Smooth muscle cell (in vitro differentiated cells): ENCODE data around the gene DNM2. TPM values are rescaled to one million over a fixed set of nuclear protein-coding genes. Genes with fewer than 3 reads are reported as not detected.

Source experiments
- DNase-seq: peaks from one replicate; lab custom pipeline; 2025; ENCODE audit not compliant: unreplicated experiment; lab: John Stamatoyannopoulos, UW
- H2AFZ ChIP-seq: fragments of 200-600 bp; sonication (generic); 2 replicates; pipeline ENCODE4 v1.6.0; 2016; ENCODE audit warnings: antibody characterized with exemption, low read depth, mild to moderate bottlenecking
- H3F3A ChIP-seq: fragments of 200-600 bp; sonication (generic); 2 replicates; pipeline ENCODE4 v1.6.0; 2017; ENCODE audit warnings: antibody characterized with exemption, low read depth
- H3K27ac ChIP-seq: fragments of 200-600 bp; sonication (generic); 2 replicates; pipeline ENCODE4 v1.5.1; 2016; ENCODE audit warnings: low read depth, mild to moderate bottlenecking
- H3K27me3 ChIP-seq: fragments of 200-600 bp; sonication (generic); 2 replicates; pipeline ENCODE4 v1.6.1; 2016; ENCODE audit warnings: low read depth, mild to moderate bottlenecking
- H3K36me3 ChIP-seq: fragments of 200-600 bp; sonication (generic); 2 replicates; pipeline ENCODE4 v1.5.1; 2016; ENCODE audit warnings: low read depth
- H3K4me1 ChIP-seq: fragments of 200-600 bp; sonication (generic); 2 replicates; pipeline ENCODE4 v1.5.1; 2016; ENCODE audit warnings: low read depth
- H3K4me2 ChIP-seq: fragments of 200-600 bp; sonication (generic); 2 replicates; pipeline ENCODE4 v1.6.0; 2016; ENCODE audit warnings: mild to moderate bottlenecking
- H3K4me3 ChIP-seq: fragments of 200-600 bp; sonication (generic); 2 replicates; pipeline ENCODE4 v1.5.1; 2016; ENCODE audit warnings: mild to moderate bottlenecking
- H3K79me2 ChIP-seq: fragments of 200-600 bp; sonication (generic); 2 replicates; pipeline ENCODE4 v1.6.0; 2016; ENCODE audit warnings: low read depth, mild to moderate bottlenecking
- H3K9ac ChIP-seq: fragments of 200-600 bp; sonication (generic); 2 replicates; pipeline ENCODE4 v1.6.0; 2016; ENCODE audit warnings: low read depth
- H3K9me3 ChIP-seq: fragments of 200-600 bp; sonication (generic); replicated peaks from 2 replicates; pipeline ENCODE4 v1.5.1; 2016; ENCODE audit warnings: low read depth
- H4K20me1 ChIP-seq: fragments of 200-600 bp; sonication (generic); 2 replicates; pipeline ENCODE4 v1.6.0; 2016; ENCODE audit warnings: low read depth
- CTCF ChIP-seq: fragments of 200-600 bp; sonication (generic); IDR thresholded peaks from 2 replicates; pipeline ENCODE4 v1.5.1; 2017; ENCODE audit warnings: borderline replicate concordance, mild to moderate bottlenecking, antibody characterized with exemption; ENCODE audit not compliant: insufficient read depth, poor library complexity, severe bottlenecking
- WGBS: methylation state at CpG from one replicate; pipeline ENCODE4 v1.1.7; 2016; ENCODE audit warnings: low lambda C conversion rate; 5-methylcytosine and 5-hydroxymethylcytosine counted together
- polyA plus RNA-seq: library from polyadenylated mRNA; unstranded; fragments of >200 nt; fragmentation: Nextera tagmentation; extraction: Ambion mirVana; gene quantifications from 2 replicates; pipeline ENCODE4 v1.2.1, GENCODE V29; 2016
- total RNA-seq: library from RNA; depleted of rRNA; stranded (reverse); fragments of >200 nt; gene quantifications from 2 replicates; pipeline ENCODE4 v1.2.3, GENCODE V29; 2014

The DNM2 gene
- total and polyA plus RNA-seq, 2 experiments from 2014 or later = 65.1 to 93.2 TPM

GRCh38 chr19:10768936-10769335, 51.1 kb downstream of the DNM2 start:
- H3K4me1 ChIP-seq = peaks cover 3% of the 10 kb centered on the region
- H4K20me1 ChIP-seq = peaks cover 63% of the 10 kb centered on the region
- no peak for TF ChIP-seq CTCF
- H3K4me2 ChIP-seq = no peak overlapping the region
- H3F3A ChIP-seq = no peaks in the 10 kb centered on the region
- H3K9ac ChIP-seq = no peak overlapping the region
- no peak overlapping the region for H3K4me3 ChIP-seq
- no peaks in the 10 kb centered on the region for H3K27me3 ChIP-seq
- 96% methylated on average over 5 of the region's 6 CpGs for WGBS
- DNase-seq = no peak
- no peaks in the 10 kb centered on the region for H3K9me3 ChIP-seq
- no peak overlapping the region for H2AFZ ChIP-seq
- H3K27ac ChIP-seq = peak overlapping the region; percentile 49
- H3K79me2 ChIP-seq = peaks cover 29% of the 10 kb centered on the region
- H3K36me3 ChIP-seq = no peaks in the 10 kb centered on the region

DNA sequence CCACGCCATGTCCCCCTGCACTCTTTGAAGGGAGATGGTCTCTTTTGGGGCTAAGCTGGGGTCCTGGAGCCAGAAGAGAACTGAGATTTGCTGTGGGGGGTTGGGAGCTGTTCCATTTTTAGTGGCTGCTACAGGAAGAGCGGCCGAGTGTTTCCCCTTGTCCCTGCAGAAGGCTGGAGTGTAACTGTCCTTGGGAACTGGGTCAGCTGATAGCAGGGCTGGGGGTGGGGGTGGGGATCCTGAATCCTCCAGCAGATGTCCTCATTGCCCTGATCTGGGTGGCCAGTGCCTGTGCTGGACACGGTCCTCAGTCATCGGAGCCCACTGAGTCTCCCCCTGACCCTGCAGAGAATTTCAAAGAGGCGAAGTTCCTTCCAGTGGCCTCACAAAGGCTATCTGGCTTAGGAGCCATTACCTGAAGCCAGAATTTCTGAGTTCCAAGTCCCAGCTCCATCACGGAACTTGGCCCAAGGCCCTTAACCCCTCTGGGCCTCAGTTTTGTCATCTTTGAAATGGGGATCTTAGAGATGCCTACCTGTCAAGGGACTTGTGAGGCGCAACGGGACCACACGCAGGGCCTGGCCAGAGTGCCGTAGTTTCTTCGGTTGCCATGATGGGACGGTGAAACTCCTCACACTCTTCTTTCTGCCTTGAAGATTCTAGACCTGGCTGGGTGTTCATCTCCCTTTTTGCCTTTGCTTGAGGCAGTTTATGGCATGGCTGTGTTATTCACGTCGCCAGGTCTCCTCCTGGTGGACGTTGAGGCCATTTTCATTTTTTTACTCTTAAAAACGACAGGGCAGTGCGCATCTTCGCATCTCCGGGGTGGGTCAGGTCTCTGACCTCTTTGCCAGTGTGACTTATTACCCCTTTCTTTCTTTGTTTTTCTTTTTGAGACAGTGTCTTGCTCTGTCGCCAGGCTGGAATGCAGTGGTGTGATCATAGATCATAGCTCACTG, 51.9 kb downstream of the DNM2 start:
- Histone ChIP-seq H3F3A (no peaks in the 10 kb centered on the region), H3K4me2 (no peak overlapping the region), H2AFZ (no peak overlapping the region), H3K9ac (no peak overlapping the region), H3K27me3 (no peaks in the 10 kb centered on the region), H4K20me1 (peaks cover 56% of the 10 kb centered on the region), H3K36me3 (no peaks in the 10 kb centered on the region), H3K4me1 (peaks cover 3% of the 10 kb centered on the region), H3K27ac (peak overlapping the region; percentile 49), H3K9me3 (no peaks in the 10 kb centered on the region), H3K79me2 (peaks cover 24% of the 10 kb centered on the region), H3K4me3 (no peak overlapping the region)
- TF ChIP-seq CTCF = peak; percentile 27
- 72% methylated on average over 21 of the region's 21 CpGs for WGBS
- no peak for DNase-seq

GRCh38 chr19:10773969-10774368, 56.1 kb downstream of the DNM2 start:
- Histone ChIP-seq H3K79me2 (peaks cover 8% of the 10 kb centered on the region), H2AFZ (no peak overlapping the region), H3K4me1 (peaks cover 3% of the 10 kb centered on the region), H3K9me3 (no peaks in the 10 kb centered on the region), H3K27ac (no peak overlapping the region), H3K36me3 (no peaks in the 10 kb centered on the region), H3K4me3 (no peak overlapping the region), H3K27me3 (no peaks in the 10 kb centered on the region), H3K9ac (no peak overlapping the region), H3F3A (no peaks in the 10 kb centered on the region), H4K20me1 (peaks cover 24% of the 10 kb centered on the region), H3K4me2 (no peak overlapping the region)
- no peak for DNase-seq
- no peak for TF ChIP-seq CTCF
- 86% methylated on average over 3 of the region's 3 CpGs for WGBS

DNA sequence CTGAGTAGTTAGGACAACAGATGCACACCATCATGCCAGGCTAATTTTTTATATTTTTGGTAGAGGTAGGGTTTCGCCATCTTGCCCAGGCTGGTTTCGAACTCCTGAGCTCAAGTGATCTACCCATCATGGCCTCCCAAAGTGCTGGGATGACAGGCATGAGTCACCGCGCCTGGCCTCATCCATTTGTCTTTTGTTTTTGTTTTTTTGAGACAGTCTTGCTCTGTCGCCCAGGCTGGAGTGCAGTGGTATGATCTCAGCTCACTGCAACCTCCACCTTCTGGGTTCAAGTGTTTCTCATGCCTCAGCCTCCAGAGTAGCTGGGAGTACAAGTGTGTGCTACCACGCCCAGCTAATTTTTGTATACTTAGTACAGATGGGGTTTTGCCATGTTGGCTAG, 57.0 kb downstream of the DNM2 start:
- peaks cover 15% of the 10 kb centered on the region for H4K20me1 ChIP-seq
- peaks cover 8% of the 10 kb centered on the region for H3K79me2 ChIP-seq
- no peak overlapping the region for H3K27ac ChIP-seq
- H3K4me3 ChIP-seq = no peak overlapping the region
- TF ChIP-seq CTCF = no peak
- DNase-seq = no peak
- H3F3A ChIP-seq = no peaks in the 10 kb centered on the region
- H3K9ac ChIP-seq = no peak overlapping the region
- no peaks in the 10 kb centered on the region for H3K4me1 ChIP-seq
- no peak overlapping the region for H2AFZ ChIP-seq
- no peaks in the 10 kb centered on the region for H3K36me3 ChIP-seq
- 94% methylated on average over 6 of the region's 6 CpGs for WGBS
- H3K27me3 ChIP-seq = no peaks in the 10 kb centered on the region
- no peaks in the 10 kb centered on the region for H3K9me3 ChIP-seq
- H3K4me2 ChIP-seq = no peak overlapping the region
